Nephron (organoid): ENCODE data around the gene TNS3.

Source experiments
- H3K27ac Mint-ChIP-seq, 3 experiments: 2 replicates each; pipeline ENCODE4 v1.8.0; 2020; ENCODE audit warnings: mixed read lengths in 3 of 3, mild to moderate bottlenecking in 2 of 3, moderate library complexity in 1 of 3
- H3K27me3 Mint-ChIP-seq: 2 replicates; pipeline ENCODE4 v1.8.0; 2021; ENCODE audit warnings: low read depth, mild to moderate bottlenecking, moderate library complexity, mixed read lengths
- H3K36me3 Mint-ChIP-seq: 2 replicates; pipeline ENCODE4 v1.8.0; 2020; ENCODE audit warnings: low read depth, mixed read lengths
- H3K4me1 Mint-ChIP-seq: 2 replicates; pipeline ENCODE4 v1.8.0; 2020; ENCODE audit warnings: mixed read lengths
- H3K4me3 Mint-ChIP-seq, 3 experiments: 2 replicates each; pipeline ENCODE4 v1.8.0; 2020; ENCODE audit warnings: mild to moderate bottlenecking in 3 of 3, mixed read lengths in 3 of 3, moderate library complexity in 2 of 3
- H3K9me3 Mint-ChIP-seq: 2 replicates; pipeline ENCODE4 v1.8.0; 2020; ENCODE audit warnings: mixed read lengths
- TF ChIP-seq, protein P1 (sequence below), 3 experiments: fragments of 200-600 bp; sonication (generic); IDR thresholded peaks; one replicate each; pipeline ENCODE4 v1.5.0; 2021; ENCODE audit warnings: antibody characterized with exemption in 3 of 3; ENCODE audit not compliant: unreplicated experiment in 3 of 3

TNS3 gene

DNA sequence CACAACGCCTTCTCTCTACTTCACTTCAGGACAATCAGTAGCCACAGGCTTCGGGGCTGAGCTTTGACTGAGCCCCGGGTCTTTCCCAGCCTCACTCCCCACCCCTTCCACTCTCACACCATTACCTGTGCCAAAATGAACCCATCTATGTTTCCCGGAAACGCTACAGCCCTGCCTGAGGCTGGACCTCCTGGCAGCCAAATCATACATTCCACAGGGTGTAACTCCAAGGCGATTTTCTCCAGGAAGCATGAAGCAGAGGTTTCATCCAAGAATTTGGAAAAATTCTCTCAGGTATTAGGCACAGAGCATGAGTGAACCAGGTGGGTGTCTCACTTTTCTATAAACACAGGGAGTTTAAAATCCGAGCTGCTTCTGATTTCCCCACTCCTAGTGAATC is 286.3 kb downstream of the TNS3 start:
- Mint-ChIP-seq H3K27ac (peak overlapping the region in 1 of 3 experiments; percentile 8), H3K4me3 (no peak overlapping the region), H3K9me3 (no peaks in the 10 kb centered on the region), H3K27me3 (no peaks in the 10 kb centered on the region), H3K36me3 (peaks cover 73% of the 10 kb centered on the region), H3K4me1 (peaks cover 21% of the 10 kb centered on the region)
- TF ChIP-seq, protein P1, sequence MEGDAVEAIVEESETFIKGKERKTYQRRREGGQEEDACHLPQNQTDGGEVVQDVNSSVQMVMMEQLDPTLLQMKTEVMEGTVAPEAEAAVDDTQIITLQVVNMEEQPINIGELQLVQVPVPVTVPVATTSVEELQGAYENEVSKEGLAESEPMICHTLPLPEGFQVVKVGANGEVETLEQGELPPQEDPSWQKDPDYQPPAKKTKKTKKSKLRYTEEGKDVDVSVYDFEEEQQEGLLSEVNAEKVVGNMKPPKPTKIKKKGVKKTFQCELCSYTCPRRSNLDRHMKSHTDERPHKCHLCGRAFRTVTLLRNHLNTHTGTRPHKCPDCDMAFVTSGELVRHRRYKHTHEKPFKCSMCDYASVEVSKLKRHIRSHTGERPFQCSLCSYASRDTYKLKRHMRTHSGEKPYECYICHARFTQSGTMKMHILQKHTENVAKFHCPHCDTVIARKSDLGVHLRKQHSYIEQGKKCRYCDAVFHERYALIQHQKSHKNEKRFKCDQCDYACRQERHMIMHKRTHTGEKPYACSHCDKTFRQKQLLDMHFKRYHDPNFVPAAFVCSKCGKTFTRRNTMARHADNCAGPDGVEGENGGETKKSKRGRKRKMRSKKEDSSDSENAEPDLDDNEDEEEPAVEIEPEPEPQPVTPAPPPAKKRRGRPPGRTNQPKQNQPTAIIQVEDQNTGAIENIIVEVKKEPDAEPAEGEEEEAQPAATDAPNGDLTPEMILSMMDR (IDR thresholded peaks at IDR 0.05; ENCODE audit: unreplicated experiment in 3 of 3): no peak

GRCh38 chr7:47294556-47295222 is 287.2 kb downstream of the TNS3 start:
- H3K36me3 Mint-ChIP-seq: peaks cover 74% of the 10 kb centered on the region
- H3K9me3 Mint-ChIP-seq: no peaks in the 10 kb centered on the region
- H3K4me1 Mint-ChIP-seq: peaks cover 21% of the 10 kb centered on the region
- H3K27me3 Mint-ChIP-seq: no peaks in the 10 kb centered on the region
- TF ChIP-seq, protein P1 (IDR thresholded peaks at IDR 0.05; ENCODE audit: unreplicated experiment in 3 of 3): no peak
- H3K4me3 Mint-ChIP-seq: no peak overlapping the region
- H3K27ac Mint-ChIP-seq: peak overlapping the region in 2 of 3 experiments; percentile 62 to 79

DNA sequence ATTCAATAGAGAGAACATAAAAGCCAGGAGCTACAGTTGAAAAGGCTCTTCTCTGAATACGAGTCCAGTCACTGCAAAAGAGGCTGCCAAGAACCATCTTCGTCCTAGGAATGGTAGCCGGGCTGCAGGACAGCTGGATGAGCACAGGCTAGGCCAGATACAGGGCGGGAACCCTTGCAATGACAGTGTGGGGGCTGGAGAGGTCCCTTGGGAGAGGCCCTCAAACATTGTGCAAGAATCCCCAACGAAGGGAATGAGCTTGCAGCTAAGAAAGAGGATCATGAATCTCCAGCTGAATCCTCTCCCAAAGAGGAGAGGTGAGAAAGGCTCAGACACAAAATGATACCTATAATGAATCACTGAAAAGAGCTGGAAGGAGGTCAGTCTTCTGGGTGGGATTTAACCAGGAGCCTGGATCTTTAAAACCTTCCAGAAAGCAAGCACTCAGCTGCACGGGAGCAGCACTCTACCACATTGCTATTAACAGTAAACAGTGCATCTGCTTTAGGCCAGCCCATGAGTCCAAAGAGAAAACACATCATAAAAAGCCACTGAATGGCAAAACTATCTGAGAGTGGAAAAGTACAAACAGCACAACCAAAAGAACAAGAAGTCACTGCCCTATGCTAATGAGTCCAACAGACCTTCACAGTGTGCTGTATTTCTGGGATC is 287.9 kb downstream of the TNS3 start:
- Mint-ChIP-seq H3K9me3 (no peaks in the 10 kb centered on the region), H3K27me3 (no peaks in the 10 kb centered on the region), H3K4me3 (no peak overlapping the region), H3K27ac (peak overlapping the region in 2 of 3 experiments; percentile 62 to 79), H3K4me1 (peaks cover 21% of the 10 kb centered on the region), H3K36me3 (peaks cover 79% of the 10 kb centered on the region)
- TF ChIP-seq, protein P1 (IDR thresholded peaks at IDR 0.05; ENCODE audit: unreplicated experiment in 3 of 3): no peak

GRCh38 chr7:47292832-47293309 is 289.0 kb downstream of the TNS3 start:
- Mint-ChIP-seq H3K36me3 (peaks cover 85% of the 10 kb centered on the region), H3K4me1 (peaks cover 21% of the 10 kb centered on the region), H3K27me3 (no peaks in the 10 kb centered on the region), H3K9me3 (no peaks in the 10 kb centered on the region), H3K4me3 (no peak overlapping the region), H3K27ac (peak overlapping the region in 1 of 3 experiments; percentile 79)
- TF ChIP-seq, protein P1 (IDR thresholded peaks at IDR 0.05; ENCODE audit: unreplicated experiment in 3 of 3): no peak

GRCh38 chr7:47291461-47292081 is 290.3 kb downstream of the TNS3 start:
- H3K9me3 Mint-ChIP-seq: no peaks in the 10 kb centered on the region
- H3K36me3 Mint-ChIP-seq: peaks cover 90% of the 10 kb centered on the region
- H3K27ac Mint-ChIP-seq: no peak overlapping the region
- H3K4me1 Mint-ChIP-seq: peaks cover 21% of the 10 kb centered on the region
- no peak overlapping the region for H3K4me3 Mint-ChIP-seq
- TF ChIP-seq, protein P1 (IDR thresholded peaks at IDR 0.05; ENCODE audit: unreplicated experiment in 3 of 3): no peak
- no peaks in the 10 kb centered on the region for H3K27me3 Mint-ChIP-seq
